ENCODE measurements around the gene UNC5B. TPM values are rescaled to one million over a fixed set of nuclear protein-coding genes. Genes with fewer than 3 reads are reported as not detected.

The UNC5B gene
- total RNA-seq, 2 experiments from 2014 or later: 0.08 to 0.15 TPM

DNA sequence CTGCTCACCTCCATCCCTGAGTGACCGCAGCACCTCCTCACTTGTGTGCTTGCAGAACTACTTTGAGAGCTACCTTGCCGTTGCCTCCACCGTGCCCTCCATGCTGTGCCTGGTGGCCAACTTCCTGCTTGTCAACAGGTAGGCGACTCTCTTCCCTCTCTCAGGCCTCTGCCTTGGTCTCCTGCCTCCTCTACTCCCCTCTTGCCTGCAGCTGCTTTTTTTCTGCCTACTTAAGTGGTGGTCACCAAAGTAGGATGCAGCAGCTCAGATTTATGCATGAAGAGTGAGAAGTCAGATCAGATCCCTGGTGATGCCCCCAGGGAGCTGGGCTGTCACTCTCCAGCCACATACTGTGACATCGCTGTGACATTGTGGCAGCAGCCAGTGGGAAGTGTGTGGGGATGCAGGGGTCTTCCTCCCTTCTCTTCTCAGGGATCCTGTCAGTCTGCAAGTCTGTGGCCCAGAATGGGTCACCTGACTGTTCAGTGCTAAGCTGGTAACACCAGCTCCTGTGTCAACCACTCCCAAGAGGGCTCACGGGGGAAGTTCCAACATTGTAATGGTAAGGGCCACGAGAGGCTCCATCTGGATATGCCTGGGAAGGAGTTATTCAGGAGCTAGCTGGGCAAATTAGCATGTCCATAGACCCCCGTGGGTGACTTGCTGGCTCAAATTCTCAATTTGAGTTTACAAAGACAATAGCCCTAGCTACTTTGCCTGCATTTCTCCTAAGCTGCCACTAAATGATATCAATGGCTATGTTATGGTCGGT is 132.0 kb downstream of the UNC5B start:
- CTCF ChIA-PET: no interaction called here
- POLR2A ChIA-PET: no interaction called here

DNA sequence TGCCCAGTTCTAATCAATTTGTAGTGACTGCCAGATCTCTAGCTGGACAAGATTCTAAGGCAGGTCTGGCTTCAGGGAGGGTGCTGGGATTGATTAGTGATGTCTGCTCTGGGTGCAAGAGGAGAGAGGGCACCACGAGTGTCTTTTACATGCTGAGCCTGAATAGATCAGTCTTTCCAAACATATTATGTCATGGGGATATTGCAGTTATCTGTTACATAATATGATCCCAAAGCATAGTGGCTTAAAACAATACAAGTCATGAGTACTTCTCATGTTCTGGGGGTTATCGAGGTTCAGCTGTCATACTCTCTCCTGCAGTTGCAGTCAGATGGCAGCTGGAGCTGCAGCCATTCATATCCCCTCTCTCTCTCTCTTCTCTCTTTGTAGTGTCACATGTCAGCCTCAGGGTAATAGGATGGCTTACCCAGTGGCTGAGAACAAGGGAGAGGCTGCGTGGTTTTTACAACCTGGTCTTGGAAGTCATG is 132.7 kb downstream of the UNC5B start:
- POLR2A ChIA-PET: no interaction called here
- CTCF ChIA-PET: no interaction called here

DNA sequence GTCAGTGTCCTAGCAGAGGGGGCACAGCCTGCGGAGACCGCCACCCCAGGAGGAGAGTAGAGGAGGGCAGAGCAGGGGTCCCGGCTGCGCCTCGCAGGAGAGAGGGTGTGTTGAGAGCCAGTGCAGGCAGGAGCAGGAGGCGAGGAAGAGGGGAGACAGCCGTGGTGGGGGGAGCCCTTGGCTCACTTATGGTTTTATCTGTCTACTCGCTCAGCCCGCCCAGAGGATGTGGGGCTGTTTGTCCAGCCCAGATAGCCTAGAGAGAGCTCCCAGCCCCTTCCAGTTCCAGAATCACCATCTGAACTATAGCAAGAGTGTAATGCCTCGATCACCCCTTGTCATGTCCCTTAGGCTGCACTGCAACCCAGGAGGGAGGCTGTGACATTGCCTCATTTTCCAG is 133.3 kb downstream of the UNC5B start:
- ChIA-PET POLR2A (no interaction called here), CTCF (interaction anchor here (0.6 kb wide), 1 partner anchor 952 kb away, joined by 3 read pairs; no protein-coding TSS in a partner anchor)

DNA sequence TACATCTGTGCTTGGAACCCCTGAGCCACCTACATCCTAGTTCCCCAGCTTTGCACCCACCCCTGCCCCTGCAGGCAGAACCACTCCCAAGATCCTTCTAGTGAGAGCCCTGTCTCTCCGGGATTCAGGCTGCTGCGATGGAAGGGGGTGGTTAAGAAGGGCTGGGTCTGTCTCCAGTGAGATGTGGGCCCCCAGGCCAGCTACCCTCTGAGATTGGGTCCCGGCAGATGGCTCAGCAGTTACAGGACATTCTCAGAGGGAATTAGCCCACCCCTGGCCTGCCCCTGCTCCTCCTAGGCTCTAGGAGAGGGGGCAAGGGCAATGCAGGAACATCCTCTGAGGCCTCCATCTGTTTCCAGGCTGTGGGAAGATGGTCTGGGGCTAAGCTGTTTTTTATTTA is 134.4 kb downstream of the UNC5B start:
- ChIA-PET CTCF (interaction anchor here (0.6 kb wide), 1 partner anchor 13 kb away, joined by 4 read pairs; no protein-coding TSS in a partner anchor), POLR2A (no interaction called here)

DNA sequence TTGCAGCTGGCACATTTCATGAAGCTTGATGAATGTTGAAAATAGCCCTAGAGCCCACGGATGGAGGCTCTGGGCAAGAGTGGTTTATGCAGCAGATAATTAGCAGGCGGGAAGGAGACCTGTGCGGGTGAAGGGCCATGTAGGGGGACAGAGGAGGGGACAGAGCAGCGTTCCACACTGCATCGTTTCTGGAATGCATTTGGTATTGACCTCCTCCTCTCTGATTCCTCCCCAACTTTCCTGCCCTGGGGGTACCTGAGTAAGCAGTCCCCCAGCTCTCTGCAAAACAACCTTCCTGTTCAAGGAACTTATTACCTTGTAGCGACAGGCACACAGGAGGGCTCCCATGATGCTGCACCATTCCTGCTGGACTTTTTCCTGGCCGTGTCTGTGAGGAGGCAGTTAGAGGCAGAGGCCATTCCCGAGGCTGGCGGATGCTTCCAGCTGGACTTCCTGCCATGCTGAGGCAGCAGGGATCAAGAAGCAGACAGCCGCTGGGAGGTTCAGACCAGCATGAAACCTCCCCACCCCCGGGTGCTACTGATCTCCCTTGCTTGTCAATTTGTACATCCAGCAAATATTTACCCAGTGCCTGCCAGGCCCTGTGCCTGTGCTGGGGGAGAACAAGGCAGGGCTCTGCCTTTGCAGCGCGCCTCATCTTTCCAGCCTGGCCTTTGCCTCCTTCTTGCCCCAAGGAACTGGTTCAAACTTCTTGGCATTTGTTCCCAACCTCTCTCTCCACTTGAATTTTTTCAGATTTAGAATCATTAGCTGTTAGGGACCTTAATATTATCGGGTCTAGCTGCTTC is 135.4 kb downstream of the UNC5B start:
- POLR2A ChIA-PET: no interaction called here
- CTCF ChIA-PET: no interaction called here

DNA sequence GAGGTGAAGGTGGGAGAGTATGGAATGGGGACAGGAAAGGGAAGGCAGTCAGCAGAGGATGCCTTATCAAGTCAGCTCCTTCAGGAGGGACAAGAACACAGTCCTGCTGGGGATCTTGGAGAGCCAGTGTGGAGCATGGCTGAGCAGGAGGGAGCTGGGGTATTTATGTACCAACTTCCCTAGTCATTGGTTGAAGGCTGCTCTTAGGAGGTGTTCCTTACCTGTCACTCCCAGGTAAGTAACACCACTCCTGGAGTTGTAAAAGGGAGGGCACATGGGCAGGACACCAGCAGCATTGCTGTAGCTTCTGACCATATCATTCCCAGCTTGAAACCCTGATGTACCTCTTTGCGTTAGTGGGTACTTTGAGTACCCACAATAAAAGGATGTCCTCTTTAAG is 136.5 kb downstream of the UNC5B start:
- POLR2A ChIA-PET: no interaction called here
- CTCF ChIA-PET: no interaction called here

DNA sequence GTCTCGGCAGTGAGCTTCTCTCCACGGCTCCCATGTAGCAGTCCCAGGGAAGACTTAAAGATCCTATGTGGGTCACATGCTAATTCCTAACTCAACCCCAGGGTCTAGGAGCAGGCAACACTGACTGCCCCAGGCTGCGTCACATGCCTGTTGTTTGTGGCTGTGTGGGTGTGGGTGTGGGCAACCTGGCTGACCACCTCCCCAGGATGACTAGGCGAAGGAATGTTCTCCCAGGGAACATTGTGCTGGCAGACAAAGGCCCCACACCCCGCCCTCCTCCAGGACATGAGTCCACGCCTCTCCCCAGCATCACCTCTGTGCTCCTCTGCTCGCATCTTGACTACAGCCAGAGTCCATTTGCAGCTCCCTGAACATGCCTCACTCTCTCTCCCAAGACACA is 137.0 kb downstream of the UNC5B start:
- ChIA-PET CTCF (no interaction called here), POLR2A (no interaction called here)

DNA sequence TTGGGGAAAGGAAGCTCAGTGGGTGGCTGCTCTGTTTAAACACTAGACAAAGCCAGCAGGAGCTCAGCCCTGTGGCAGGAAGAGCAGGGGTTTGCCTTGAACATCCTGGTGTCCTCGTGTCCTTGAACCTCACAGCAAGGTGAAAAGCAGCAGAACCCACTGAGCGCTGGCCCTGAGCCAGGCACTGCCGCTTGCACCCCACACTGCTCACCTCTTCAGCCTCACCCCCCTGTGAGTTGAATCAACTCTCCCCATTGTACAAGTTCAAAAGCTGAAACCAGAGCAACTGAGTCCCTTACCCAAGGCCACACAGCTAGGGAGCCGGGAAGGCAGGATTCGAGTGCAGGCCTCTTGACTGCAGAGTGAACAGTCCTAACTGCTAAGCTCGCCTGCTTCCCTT is 138.7 kb downstream of the UNC5B start:
- ChIA-PET POLR2A (no interaction called here), CTCF (no interaction called here)

DNA sequence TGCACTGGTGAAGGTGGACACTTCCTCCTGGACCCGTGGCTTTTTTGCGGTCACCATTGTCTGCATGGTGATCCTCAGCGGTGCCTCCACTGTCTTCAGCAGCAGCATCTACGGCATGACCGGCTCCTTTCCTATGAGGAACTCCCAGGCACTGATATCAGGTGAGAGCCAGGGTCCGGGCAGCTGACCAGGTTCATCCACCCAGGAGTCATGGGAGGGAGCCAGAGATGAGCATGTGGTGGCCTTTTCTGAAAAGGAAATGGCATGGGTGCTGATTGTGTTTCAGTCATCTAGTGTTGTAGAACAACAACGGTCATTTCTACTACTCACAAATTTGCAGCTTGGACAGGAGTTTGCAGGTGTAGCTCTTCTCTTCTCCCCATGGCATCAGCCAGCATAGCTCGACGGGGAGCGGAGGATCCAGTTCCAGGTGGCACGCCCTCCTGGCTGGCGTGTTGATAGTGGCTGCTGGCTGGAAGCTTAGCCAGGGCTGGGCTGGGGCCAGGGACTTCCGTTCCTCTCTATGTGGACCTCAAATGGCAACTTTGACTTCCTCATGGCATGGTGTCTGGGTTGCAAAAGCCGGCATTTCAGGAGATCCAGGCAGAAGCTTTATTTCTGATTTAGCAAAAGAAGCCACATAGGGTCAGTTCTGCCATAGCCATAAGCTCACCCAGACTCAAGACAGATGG is 139.4 kb downstream of the UNC5B start:
- ChIA-PET CTCF (no interaction called here), POLR2A (no interaction called here)

Other genes starting within 250 kb of the UNC5B start
- 1 to 10 TPM; 5.8 to 7.0 TPM for gene SLC29A3, start 106.7 kb downstream of the UNC5B start, total RNA-seq
- gene CDH23, start 184.3 kb downstream of the UNC5B start, total RNA-seq: under 1 TPM; 0.25 to 0.55 TPM